HEK293T (cell line): ENCODE measurements around the gene PTGR3.

ENCODE experiments used
- CTBP1 ChIP-seq: fragments of 450-650 bp; IDR thresholded peaks from 2 replicates; pipeline ENCODE4 v1.6.1; 2016; ENCODE audit warnings: borderline replicate concordance
- FOXK2 ChIP-seq: fragments of 450-650 bp; IDR thresholded peaks from 2 replicates; pipeline ENCODE4 v1.6.1; 2016; ENCODE audit warnings: mild to moderate bottlenecking
- FOXM1 ChIP-seq: fragments of 450-650 bp; IDR thresholded peaks from 2 replicates; pipeline ENCODE4 v1.6.1; 2017; ENCODE audit warnings: mild to moderate bottlenecking, borderline replicate concordance
- HDGF ChIP-seq: fragments of 450-650 bp; IDR thresholded peaks from 2 replicates; pipeline ENCODE4 v1.6.1; 2017; ENCODE audit warnings: antibody characterized with exemption, borderline replicate concordance
- NFRKB ChIP-seq: fragments of 450-650 bp; IDR thresholded peaks from 2 replicates; pipeline ENCODE4 v1.6.1; 2016; ENCODE audit warnings: mild to moderate bottlenecking, moderate library complexity
- PKNOX1 ChIP-seq: fragments of 450-650 bp; IDR thresholded peaks from 2 replicates; pipeline ENCODE4 v1.6.1; 2016
- SP1 ChIP-seq: fragments of 450-650 bp; IDR thresholded peaks from 2 replicates; pipeline ENCODE4 v1.6.1; 2017
- SUZ12 ChIP-seq: fragments of 450-650 bp; IDR thresholded peaks from 2 replicates; pipeline ENCODE4 v1.6.1; 2016; ENCODE audit warnings: mild to moderate bottlenecking

DNA sequence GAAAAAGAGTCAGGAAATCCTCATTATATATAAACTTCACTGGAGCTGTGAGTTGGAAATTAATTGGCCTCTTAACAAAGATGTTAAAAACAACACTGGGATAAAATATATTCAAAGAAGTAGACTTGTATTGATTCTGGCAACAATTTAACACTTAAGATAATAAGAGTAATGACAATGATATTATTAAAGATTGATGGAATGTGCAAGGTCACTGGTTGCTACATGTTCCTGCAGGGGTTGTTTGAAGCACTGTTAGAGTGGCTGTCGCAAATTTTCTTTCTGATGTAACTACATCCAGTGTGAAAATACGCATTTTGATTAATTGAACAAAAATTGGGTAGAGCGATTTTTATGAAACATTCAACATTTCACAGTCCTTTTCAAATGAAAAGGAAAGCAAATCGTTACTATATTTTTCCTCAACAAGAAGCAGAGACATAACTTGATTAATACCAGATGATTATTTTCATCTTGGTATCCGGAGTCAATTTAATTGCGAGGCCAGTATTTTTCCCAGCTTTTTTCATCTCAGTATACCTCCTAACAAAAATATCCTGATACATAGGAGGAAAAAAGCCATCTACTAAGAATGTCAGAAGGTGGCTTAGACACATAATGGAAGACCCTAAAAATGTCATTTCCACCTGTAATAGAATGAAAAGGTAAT is 6.1 kb downstream of the PTGR3 start:
- TF ChIP-seq FOXM1 (no peak), NFRKB (no peak), CTBP1 (no peak), SP1 (no peak), FOXK2 (no peak), HDGF (no peak), PKNOX1 (no peak), SUZ12 (no peak)
